ENCODE measurements around the gene PAX8.

DNA sequence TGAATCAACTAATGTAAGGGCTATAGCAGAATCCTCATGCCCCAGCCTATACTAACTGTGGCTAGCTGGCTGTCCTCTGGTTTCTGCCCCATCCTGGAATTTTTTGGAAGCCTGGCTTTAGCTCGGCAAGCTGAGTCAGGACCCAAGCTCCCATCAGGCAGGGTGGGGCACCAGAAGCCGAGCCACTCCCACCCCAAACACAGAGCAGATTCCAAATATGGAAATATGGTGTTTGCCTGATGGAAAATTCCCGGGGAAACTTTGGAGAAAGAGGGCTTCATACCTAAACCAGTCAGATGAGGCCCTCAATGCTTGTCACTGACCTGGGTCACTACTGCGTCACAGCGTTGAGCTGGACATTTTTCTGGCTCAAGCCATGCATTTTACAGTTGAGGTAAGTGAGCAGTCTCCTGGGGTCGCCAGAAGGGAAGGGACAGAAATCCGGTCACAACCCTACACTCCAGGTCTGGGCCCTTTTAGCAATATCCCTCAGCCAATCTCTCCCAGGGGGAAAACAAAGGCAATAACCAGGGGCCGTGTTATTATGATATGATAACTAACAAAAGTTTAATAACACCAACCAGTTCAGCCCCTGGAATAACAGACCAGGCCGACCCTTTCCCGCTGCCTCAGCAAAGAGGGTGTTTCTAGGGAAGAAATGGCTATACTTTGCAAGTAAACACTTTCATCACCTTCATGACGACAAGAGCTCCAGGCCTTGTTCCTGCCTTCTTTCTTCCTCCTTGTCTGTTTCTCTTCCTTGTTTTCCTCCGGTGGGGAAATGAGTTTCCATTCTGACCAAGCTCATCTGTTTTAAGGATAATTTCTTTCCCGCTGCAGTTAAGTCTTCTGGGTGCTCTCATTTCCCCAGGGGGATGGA, 67.3 kb downstream of the PAX8 start:
- TF ChIP-seq, protein P1, sequence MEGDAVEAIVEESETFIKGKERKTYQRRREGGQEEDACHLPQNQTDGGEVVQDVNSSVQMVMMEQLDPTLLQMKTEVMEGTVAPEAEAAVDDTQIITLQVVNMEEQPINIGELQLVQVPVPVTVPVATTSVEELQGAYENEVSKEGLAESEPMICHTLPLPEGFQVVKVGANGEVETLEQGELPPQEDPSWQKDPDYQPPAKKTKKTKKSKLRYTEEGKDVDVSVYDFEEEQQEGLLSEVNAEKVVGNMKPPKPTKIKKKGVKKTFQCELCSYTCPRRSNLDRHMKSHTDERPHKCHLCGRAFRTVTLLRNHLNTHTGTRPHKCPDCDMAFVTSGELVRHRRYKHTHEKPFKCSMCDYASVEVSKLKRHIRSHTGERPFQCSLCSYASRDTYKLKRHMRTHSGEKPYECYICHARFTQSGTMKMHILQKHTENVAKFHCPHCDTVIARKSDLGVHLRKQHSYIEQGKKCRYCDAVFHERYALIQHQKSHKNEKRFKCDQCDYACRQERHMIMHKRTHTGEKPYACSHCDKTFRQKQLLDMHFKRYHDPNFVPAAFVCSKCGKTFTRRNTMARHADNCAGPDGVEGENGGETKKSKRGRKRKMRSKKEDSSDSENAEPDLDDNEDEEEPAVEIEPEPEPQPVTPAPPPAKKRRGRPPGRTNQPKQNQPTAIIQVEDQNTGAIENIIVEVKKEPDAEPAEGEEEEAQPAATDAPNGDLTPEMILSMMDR (conservative IDR thresholded peaks at IDR 0.05; ENCODE audit: low read depth in 2 of 2) = no peak
- TF ChIP-seq POLR2AphosphoS5 (IDR thresholded peaks at IDR 0.05; ENCODE audit: low read depth) (no peak), EZH2 (IDR thresholded peaks at IDR 0.05; ENCODE audit: low read depth, unreplicated experiment) (no peak), ZNF331 (CRISPR knock-in tag; IDR thresholded peaks at IDR 0.05; ENCODE audit: low read depth) (no peak), EZH2phosphoT487 (IDR thresholded peaks at IDR 0.05; ENCODE audit: unreplicated experiment) (no peak), CREB1 (CRISPR knock-in tag; IDR thresholded peaks at IDR 0.05; ENCODE audit: low read depth) (no peak), JUNB (IDR thresholded peaks at IDR 0.05; ENCODE audit: unreplicated experiment) (no peak), NANOG (IDR thresholded peaks at IDR 0.05; ENCODE audit: borderline replicate concordance) (no peak), STAT1 (IDR thresholded peaks at IDR 0.05; ENCODE audit: unreplicated experiment) (no peak), ZNF114 (CRISPR knock-in tag; IDR thresholded peaks at IDR 0.05) (no peak)
- TF ChIP-seq, protein P2, sequence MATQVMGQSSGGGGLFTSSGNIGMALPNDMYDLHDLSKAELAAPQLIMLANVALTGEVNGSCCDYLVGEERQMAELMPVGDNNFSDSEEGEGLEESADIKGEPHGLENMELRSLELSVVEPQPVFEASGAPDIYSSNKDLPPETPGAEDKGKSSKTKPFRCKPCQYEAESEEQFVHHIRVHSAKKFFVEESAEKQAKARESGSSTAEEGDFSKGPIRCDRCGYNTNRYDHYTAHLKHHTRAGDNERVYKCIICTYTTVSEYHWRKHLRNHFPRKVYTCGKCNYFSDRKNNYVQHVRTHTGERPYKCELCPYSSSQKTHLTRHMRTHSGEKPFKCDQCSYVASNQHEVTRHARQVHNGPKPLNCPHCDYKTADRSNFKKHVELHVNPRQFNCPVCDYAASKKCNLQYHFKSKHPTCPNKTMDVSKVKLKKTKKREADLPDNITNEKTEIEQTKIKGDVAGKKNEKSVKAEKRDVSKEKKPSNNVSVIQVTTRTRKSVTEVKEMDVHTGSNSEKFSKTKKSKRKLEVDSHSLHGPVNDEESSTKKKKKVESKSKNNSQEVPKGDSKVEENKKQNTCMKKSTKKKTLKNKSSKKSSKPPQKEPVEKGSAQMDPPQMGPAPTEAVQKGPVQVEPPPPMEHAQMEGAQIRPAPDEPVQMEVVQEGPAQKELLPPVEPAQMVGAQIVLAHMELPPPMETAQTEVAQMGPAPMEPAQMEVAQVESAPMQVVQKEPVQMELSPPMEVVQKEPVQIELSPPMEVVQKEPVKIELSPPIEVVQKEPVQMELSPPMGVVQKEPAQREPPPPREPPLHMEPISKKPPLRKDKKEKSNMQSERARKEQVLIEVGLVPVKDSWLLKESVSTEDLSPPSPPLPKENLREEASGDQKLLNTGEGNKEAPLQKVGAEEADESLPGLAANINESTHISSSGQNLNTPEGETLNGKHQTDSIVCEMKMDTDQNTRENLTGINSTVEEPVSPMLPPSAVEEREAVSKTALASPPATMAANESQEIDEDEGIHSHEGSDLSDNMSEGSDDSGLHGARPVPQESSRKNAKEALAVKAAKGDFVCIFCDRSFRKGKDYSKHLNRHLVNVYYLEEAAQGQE (IDR thresholded peaks at IDR 0.05; ENCODE audit: unreplicated experiment) = no peak
- TF ChIP-seq, protein P3, sequence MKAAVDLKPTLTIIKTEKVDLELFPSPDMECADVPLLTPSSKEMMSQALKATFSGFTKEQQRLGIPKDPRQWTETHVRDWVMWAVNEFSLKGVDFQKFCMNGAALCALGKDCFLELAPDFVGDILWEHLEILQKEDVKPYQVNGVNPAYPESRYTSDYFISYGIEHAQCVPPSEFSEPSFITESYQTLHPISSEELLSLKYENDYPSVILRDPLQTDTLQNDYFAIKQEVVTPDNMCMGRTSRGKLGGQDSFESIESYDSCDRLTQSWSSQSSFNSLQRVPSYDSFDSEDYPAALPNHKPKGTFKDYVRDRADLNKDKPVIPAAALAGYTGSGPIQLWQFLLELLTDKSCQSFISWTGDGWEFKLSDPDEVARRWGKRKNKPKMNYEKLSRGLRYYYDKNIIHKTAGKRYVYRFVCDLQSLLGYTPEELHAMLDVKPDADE (IDR thresholded peaks at IDR 0.05) = no peak

Measured in GM23338 (cell line).